ENCODE measurements around the gene CCRL2. TPM values are rescaled to one million over a fixed set of nuclear protein-coding genes. Genes with fewer than 3 reads are reported as not detected.

Gene CCRL2
- total RNA-seq, 6 donors from 2014 or later = 4.2 to 25.5 (median 13.7) TPM

- peaks cover 13 to 35% (median 23%) of the 10 kb centered on the region in 4 donors for H3K4me1 ChIP-seq
- H3K9me3 ChIP-seq = no peaks in the 10 kb centered on the region
- H3K27me3 ChIP-seq = no peaks in the 10 kb centered on the region
- peak overlapping the region in 3 of 4 donors; percentile 6 to 15 (median 12) for H3K4me3 ChIP-seq
- 74 to 88% methylated on average over 8 to 10 of the region's 10 CpGs for WGBS, 2 donors
- DNase-seq (peak in 1 of 2 donors; percentile 3), ATAC-seq (ENCODE audit: low FRiP score in 2 of 2) (no peak)
- peak overlapping the region in 3 of 4 donors; percentile 12 to 42 (median 21) for H3K27ac ChIP-seq
- no peaks in the 10 kb centered on the region for H3K36me3 ChIP-seq
- TF ChIP-seq POLR2AphosphoS5 (IDR thresholded peaks at IDR 0.05) (no peak), CTCF (IDR thresholded peaks at IDR 0.05) (no peak), POLR2A (IDR thresholded peaks at IDR 0.05) (no peak), EP300 (IDR thresholded peaks at IDR 0.05) (no peak)
Observed at GRCh38 chr3:46371519-46372340, 35.3 kb upstream of the CCRL2 start.

GRCh38 chr3:46372492-46373359 is 34.3 kb upstream of the CCRL2 start:
- no peak overlapping the region for H3K27ac ChIP-seq
- TF ChIP-seq CTCF (IDR thresholded peaks at IDR 0.05) = peak; percentile 27 to 70 (median 58)
- TF ChIP-seq POLR2A (IDR thresholded peaks at IDR 0.05) = no peak
- WGBS, 2 donors = 82 to 84% methylated on average over 9 of the region's 9 CpGs
- DNase-seq (peak in 1 of 2 donors; percentile 20), ATAC-seq (ENCODE audit: low FRiP score in 2 of 2) (no peak)
- H3K36me3 ChIP-seq = no peaks in the 10 kb centered on the region
- peak overlapping the region in 2 of 4 donors; percentile 12 to 15 for H3K4me3 ChIP-seq
- H3K27me3 ChIP-seq = no peaks in the 10 kb centered on the region
- peaks cover 13 to 35% (median 23%) of the 10 kb centered on the region in 4 donors for H3K4me1 ChIP-seq
- no peaks in the 10 kb centered on the region for H3K9me3 ChIP-seq

GRCh38 chr3:46374755-46375154 is 32.3 kb upstream of the CCRL2 start:
- H3K9me3 ChIP-seq = no peaks in the 10 kb centered on the region
- no peaks in the 10 kb centered on the region for H3K27me3 ChIP-seq
- 91 to 92% methylated on average over 3 of the region's 3 CpGs for WGBS, 2 donors
- no peak for ATAC-seq (ENCODE audit: low FRiP score in 2 of 2)
- H3K27ac ChIP-seq = no peak overlapping the region
- H3K36me3 ChIP-seq = no peaks in the 10 kb centered on the region
- DNase-seq = no peak
- TF ChIP-seq CTCF (IDR thresholded peaks at IDR 0.05) (no peak), EP300 (IDR thresholded peaks at IDR 0.05) (no peak)
- H3K4me3 ChIP-seq = no peak overlapping the region
- H3K4me1 ChIP-seq = peaks cover 14 to 28% (median 23%) of the 10 kb centered on the region in 4 donors

GRCh38 chr3:46375218-46375617 is 31.8 kb upstream of the CCRL2 start:
- no peak overlapping the region for H3K4me3 ChIP-seq
- ATAC-seq (ENCODE audit: low FRiP score in 2 of 2) (no peak), DNase-seq (no peak)
- no peaks in the 10 kb centered on the region for H3K9me3 ChIP-seq
- no peak for TF ChIP-seq CTCF (IDR thresholded peaks at IDR 0.05)
- TF ChIP-seq POLR2A (IDR thresholded peaks at IDR 0.05) = no peak
- no peak for TF ChIP-seq EP300 (IDR thresholded peaks at IDR 0.05)
- TF ChIP-seq POLR2AphosphoS5 (IDR thresholded peaks at IDR 0.05) = no peak
- 76% methylated on average over 2 of the region's 2 CpGs for WGBS, 2 donors
- peaks cover 14 to 33% (median 22%) of the 10 kb centered on the region in 4 donors for H3K4me1 ChIP-seq
- no peaks in the 10 kb centered on the region for H3K36me3 ChIP-seq
- H3K27me3 ChIP-seq = no peaks in the 10 kb centered on the region
- H3K27ac ChIP-seq = no peak overlapping the region

Data from upper lobe of left lung (tissue), 6 donors.